Non-pigmented ciliary epithelial cell (primary cell): ENCODE results near the gene ENHO.

Source experiments
- DNase-seq: peaks from one replicate; pipeline ENCODE4 v3.0.0-alpha.2; 2010; ENCODE audit warnings: low read depth

The ENHO gene

GRCh38 chr9:34475097-34475496 is 47.7 kb downstream of the ENHO start:
- DNase-seq, result no peak
